ENCODE results near the gene VSIG10.

- TF ChIP-seq, protein P1, sequence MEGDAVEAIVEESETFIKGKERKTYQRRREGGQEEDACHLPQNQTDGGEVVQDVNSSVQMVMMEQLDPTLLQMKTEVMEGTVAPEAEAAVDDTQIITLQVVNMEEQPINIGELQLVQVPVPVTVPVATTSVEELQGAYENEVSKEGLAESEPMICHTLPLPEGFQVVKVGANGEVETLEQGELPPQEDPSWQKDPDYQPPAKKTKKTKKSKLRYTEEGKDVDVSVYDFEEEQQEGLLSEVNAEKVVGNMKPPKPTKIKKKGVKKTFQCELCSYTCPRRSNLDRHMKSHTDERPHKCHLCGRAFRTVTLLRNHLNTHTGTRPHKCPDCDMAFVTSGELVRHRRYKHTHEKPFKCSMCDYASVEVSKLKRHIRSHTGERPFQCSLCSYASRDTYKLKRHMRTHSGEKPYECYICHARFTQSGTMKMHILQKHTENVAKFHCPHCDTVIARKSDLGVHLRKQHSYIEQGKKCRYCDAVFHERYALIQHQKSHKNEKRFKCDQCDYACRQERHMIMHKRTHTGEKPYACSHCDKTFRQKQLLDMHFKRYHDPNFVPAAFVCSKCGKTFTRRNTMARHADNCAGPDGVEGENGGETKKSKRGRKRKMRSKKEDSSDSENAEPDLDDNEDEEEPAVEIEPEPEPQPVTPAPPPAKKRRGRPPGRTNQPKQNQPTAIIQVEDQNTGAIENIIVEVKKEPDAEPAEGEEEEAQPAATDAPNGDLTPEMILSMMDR (optimal IDR thresholded peaks at IDR 0.05 in 1 of 3, IDR thresholded peaks at IDR 0.05 in 1 of 3, conservative IDR thresholded peaks at IDR 0.05 in 1 of 3; ENCODE audit: extremely low read depth in 1 of 3, insufficient read depth in 2 of 3, low read length in 3 of 3) = no peak
- TF ChIP-seq EZH2 (IDR thresholded peaks at IDR 0.05; ENCODE audit: low read length) = no peak
Measured at GRCh38 chr12:118042091-118042490, 61.7 kb downstream of the VSIG10 start.
